Measurements from ENCODE around the gene ITSN1. TPM values are rescaled to one million over a fixed set of nuclear protein-coding genes. Genes with fewer than 3 reads are reported as not detected.
"Not testable (repeated sequence)": the region's sequence is repeated elsewhere in the genome, so short reads cannot be mapped to it uniquely, and the experiment has no call there.

The ITSN1 gene
- total and polyA plus RNA-seq, 2 experiments from 2014 or later: 35.5 to 57.1 TPM

- no peak overlapping the region for H3K4me3 ChIP-seq
- H3K79me2 ChIP-seq (ENCODE audit: insufficient read depth): no peaks in the 10 kb centered on the region
- 39% methylated on average over 7 to 8 of the region's 8 CpGs for WGBS, 2 experiments (ENCODE audit: low coverage in 1 of 2, low lambda C conversion rate in 2 of 2, missing lambda C conversion rate in 2 of 2)
- H3K9ac ChIP-seq: no peak overlapping the region
- in situ Hi-C loops (cut with MboI): no loop called here
- H3K9me3 ChIP-seq (ENCODE audit: low read depth): no peaks in the 10 kb centered on the region
- no peaks in the 10 kb centered on the region for H3K9me2 ChIP-seq (ENCODE audit: insufficient read depth)
- no peak for TF ChIP-seq EZH2phosphoT487 (IDR thresholded peaks at IDR 0.05; ENCODE audit: insufficient read depth, low read depth)
- TF ChIP-seq EZH2 (IDR thresholded peaks at IDR 0.05; ENCODE audit: insufficient read depth, poor library complexity, severe bottlenecking): no peak
- peaks cover 5% of the 10 kb centered on the region; the same call in 1 of the 2 replicates for H3K4me1 ChIP-seq (ENCODE audit: insufficient read depth)
- no peaks in the 10 kb centered on the region for H4K20me1 ChIP-seq (ENCODE audit: insufficient read depth)
- no peaks in the 10 kb centered on the region for H3K36me3 ChIP-seq (ENCODE audit: low read depth)
- H3F3A ChIP-seq (ENCODE audit: insufficient read depth): 0 out of 2 replicates have a peak, but pooled peaks cover 5% of the 10 kb centered on the region
- no peaks in the 10 kb centered on the region for H3K27me3 ChIP-seq (replicated peaks; ENCODE audit: insufficient read depth)
- no peak for DNase-seq
- no peak overlapping the region for H3K27ac ChIP-seq
- no peak overlapping the region for H3K4me2 ChIP-seq (ENCODE audit: unreplicated experiment)
- no peak overlapping the region for H2AFZ ChIP-seq
Measured at GRCh38 chr21:33865996-33866575, 223.8 kb downstream of the ITSN1 start.

GRCh38 chr21:33866826-33867225 is 224.5 kb downstream of the ITSN1 start:
- Histone ChIP-seq H3K36me3 (ENCODE audit: low read depth) (no peaks in the 10 kb centered on the region), H4K20me1 (ENCODE audit: insufficient read depth) (no peaks in the 10 kb centered on the region), H3K9me3 (ENCODE audit: low read depth) (no peaks in the 10 kb centered on the region), H3K4me1 (ENCODE audit: insufficient read depth) (peaks cover 5% of the 10 kb centered on the region; the same call in 1 of the 2 replicates), H3K4me3 (no peak overlapping the region), H3K79me2 (ENCODE audit: insufficient read depth) (no peaks in the 10 kb centered on the region), H3K27me3 (replicated peaks; ENCODE audit: insufficient read depth) (no peaks in the 10 kb centered on the region), H3K4me2 (ENCODE audit: unreplicated experiment) (no peak overlapping the region), H3F3A (ENCODE audit: insufficient read depth) (0 out of 2 replicates have a peak, but pooled peaks cover 5% of the 10 kb centered on the region), H3K9me2 (ENCODE audit: insufficient read depth) (no peaks in the 10 kb centered on the region), H3K9ac (no peak overlapping the region), H3K27ac (no peak overlapping the region), H2AFZ (no peak overlapping the region)
- in situ Hi-C loops (cut with MboI): no loop called here
- TF ChIP-seq EZH2 (IDR thresholded peaks at IDR 0.05; ENCODE audit: insufficient read depth, poor library complexity, severe bottlenecking): no peak
- TF ChIP-seq EZH2phosphoT487 (IDR thresholded peaks at IDR 0.05; ENCODE audit: insufficient read depth, low read depth): no peak
- WGBS, 2 experiments (ENCODE audit: low coverage in 1 of 2, low lambda C conversion rate in 2 of 2, missing lambda C conversion rate in 2 of 2): 11 to 19% methylated on average over 2 of the region's 2 CpGs
- peak; percentile 70 for DNase-seq

GRCh38 chr21:33867868-33868267 is 225.6 kb downstream of the ITSN1 start:
- in situ Hi-C loops (cut with MboI); H3K4me1 ChIP-seq (ENCODE audit: insufficient read depth); H2AFZ ChIP-seq; H3K4me3 ChIP-seq; H3K79me2 ChIP-seq (ENCODE audit: insufficient read depth); H3K27me3 ChIP-seq (replicated peaks; ENCODE audit: insufficient read depth); H4K20me1 ChIP-seq (ENCODE audit: insufficient read depth); H3K9me2 ChIP-seq (ENCODE audit: insufficient read depth); H3K36me3 ChIP-seq (ENCODE audit: low read depth); DNase-seq; H3K9me3 ChIP-seq (ENCODE audit: low read depth); H3K27ac ChIP-seq; H3K4me2 ChIP-seq (ENCODE audit: unreplicated experiment); H3F3A ChIP-seq (ENCODE audit: insufficient read depth); H3K9ac ChIP-seq: not testable (repeated sequence)
- WGBS, 2 experiments (ENCODE audit: low coverage in 1 of 2, low lambda C conversion rate in 2 of 2, missing lambda C conversion rate in 2 of 2): 81 to 83% methylated on average over 9 to 12 of the region's 13 CpGs

DNA sequence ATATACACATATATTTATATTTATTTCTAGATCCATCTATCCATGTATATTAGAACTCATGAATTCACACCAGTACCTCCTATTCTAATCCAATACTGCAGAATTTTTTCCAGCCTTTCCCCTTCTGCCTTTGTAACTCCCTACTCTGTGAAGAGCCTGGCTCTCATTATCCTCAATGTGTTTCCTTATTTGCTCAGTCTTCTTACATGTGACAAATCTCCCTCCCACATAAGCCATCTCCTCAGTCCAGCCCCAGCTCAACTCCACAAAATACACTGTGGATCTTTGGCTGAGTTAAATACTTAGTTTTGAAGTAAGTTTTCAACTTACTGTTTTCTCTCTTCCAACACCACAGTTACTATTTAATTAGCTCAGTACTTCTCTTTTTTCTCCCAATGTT is 227.6 kb downstream of the ITSN1 start:
- no peak for DNase-seq
- TF ChIP-seq EZH2 (IDR thresholded peaks at IDR 0.05; ENCODE audit: insufficient read depth, poor library complexity, severe bottlenecking): no peak
- no peak for TF ChIP-seq EZH2phosphoT487 (IDR thresholded peaks at IDR 0.05; ENCODE audit: insufficient read depth, low read depth)
- H3F3A ChIP-seq (ENCODE audit: insufficient read depth): 0 out of 2 replicates have a peak, but pooled peaks cover 5% of the 10 kb centered on the region
- H3K79me2 ChIP-seq (ENCODE audit: insufficient read depth): no peaks in the 10 kb centered on the region
- H3K9ac ChIP-seq: no peak overlapping the region
- no peaks in the 10 kb centered on the region for H3K36me3 ChIP-seq (ENCODE audit: low read depth)
- no peaks in the 10 kb centered on the region for H3K9me3 ChIP-seq (ENCODE audit: low read depth)
- H3K4me1 ChIP-seq (ENCODE audit: insufficient read depth): peaks cover 5% of the 10 kb centered on the region; the same call in 1 of the 2 replicates
- no peaks in the 10 kb centered on the region for H4K20me1 ChIP-seq (ENCODE audit: insufficient read depth)
- H2AFZ ChIP-seq: no peak overlapping the region
- no peaks in the 10 kb centered on the region for H3K27me3 ChIP-seq (replicated peaks; ENCODE audit: insufficient read depth)
- no peak overlapping the region for H3K27ac ChIP-seq
- no peak overlapping the region for H3K4me3 ChIP-seq
- no peaks in the 10 kb centered on the region for H3K9me2 ChIP-seq (ENCODE audit: insufficient read depth)
- H3K4me2 ChIP-seq (ENCODE audit: unreplicated experiment): no peak overlapping the region
- in situ Hi-C loops (cut with MboI): no loop called here

- Histone ChIP-seq H4K20me1 (ENCODE audit: insufficient read depth) (no peaks in the 10 kb centered on the region), H3K27me3 (replicated peaks; ENCODE audit: insufficient read depth) (no peaks in the 10 kb centered on the region), H3K9me2 (ENCODE audit: insufficient read depth) (no peaks in the 10 kb centered on the region), H3K4me3 (no peak overlapping the region), H3K36me3 (ENCODE audit: low read depth) (no peaks in the 10 kb centered on the region), H3K4me2 (ENCODE audit: unreplicated experiment) (no peak overlapping the region), H3K4me1 (ENCODE audit: insufficient read depth) (peaks cover 5% of the 10 kb centered on the region; the same call in 1 of the 2 replicates), H3K9ac (no peak overlapping the region), H3K79me2 (ENCODE audit: insufficient read depth) (no peaks in the 10 kb centered on the region), H3K9me3 (ENCODE audit: low read depth) (no peaks in the 10 kb centered on the region), H2AFZ (no peak overlapping the region), H3F3A (ENCODE audit: insufficient read depth) (0 out of 2 replicates have a peak, but pooled peaks cover 5% of the 10 kb centered on the region), H3K27ac (no peak overlapping the region)
- no peak for TF ChIP-seq EZH2 (IDR thresholded peaks at IDR 0.05; ENCODE audit: insufficient read depth, poor library complexity, severe bottlenecking)
- no peak for TF ChIP-seq EZH2phosphoT487 (IDR thresholded peaks at IDR 0.05; ENCODE audit: insufficient read depth, low read depth)
- 60 to 65% methylated on average over 4 of the region's 4 CpGs for WGBS, 2 experiments (ENCODE audit: low coverage in 1 of 2, low lambda C conversion rate in 2 of 2, missing lambda C conversion rate in 2 of 2)
- in situ Hi-C loops (cut with MboI): no loop called here
- DNase-seq: no peak
Measured at GRCh38 chr21:33870768-33871167, 228.5 kb downstream of the ITSN1 start.
